GM23338 (cell line): Measurements from ENCODE around the gene AGXT2.

Experiments
- CREB1 ChIP-seq: fragments of 250-450 bp; sonication (Bioruptor Pico); IDR thresholded peaks from 2 replicates; pipeline ENCODE4 v1.5.0; 2020; ENCODE audit warnings: low read depth, mild to moderate bottlenecking, moderate library complexity
- CTCF ChIP-seq, 2 experiments: fragments of 200-600 bp in 1 of 2; sonication (generic) in 1 of 2; conservative IDR thresholded peaks; 2 replicates each; pipeline versions ENCODE4 v1.5.1 to v1.6.1; 2016 to 2017; ENCODE audit warnings: antibody characterized with exemption in 2 of 2, low read depth in 2 of 2, mild to moderate bottlenecking in 2 of 2, moderate library complexity in 1 of 2
- ETS1 ChIP-seq: IDR thresholded peaks from 2 replicates; pipeline ENCODE4 v1.6.1; 2016; ENCODE audit warnings: antibody characterized with exemption
- EZH2 ChIP-seq: fragments of 200-600 bp; sonication (generic); IDR thresholded peaks from one replicate; pipeline ENCODE4 v1.8.0; 2017; ENCODE audit warnings: antibody characterized with exemption, mild to moderate bottlenecking, low read depth; ENCODE audit not compliant: unreplicated experiment
- EZH2phosphoT487 ChIP-seq: fragments of 200-600 bp; sonication (generic); IDR thresholded peaks from one replicate; pipeline ENCODE4 v1.8.1; 2018; ENCODE audit warnings: antibody characterized with exemption; ENCODE audit not compliant: unreplicated experiment
- JUNB ChIP-seq: IDR thresholded peaks from one replicate; pipeline ENCODE4 v1.6.1; 2016; ENCODE audit warnings: antibody characterized with exemption; ENCODE audit not compliant: unreplicated experiment
- NANOG ChIP-seq: IDR thresholded peaks from 2 replicates; pipeline ENCODE4 v1.6.1; 2016; ENCODE audit warnings: antibody characterized with exemption, borderline replicate concordance
- POLR2AphosphoS5 ChIP-seq: IDR thresholded peaks from 2 replicates; pipeline ENCODE4 v1.6.1; 2016; ENCODE audit warnings: antibody characterized with exemption, low read depth
- REST ChIP-seq: IDR thresholded peaks from one replicate; pipeline ENCODE4 v1.6.1; 2018; ENCODE audit warnings: antibody characterized with exemption; ENCODE audit not compliant: unreplicated experiment
- ZNF331 ChIP-seq: fragments of 250-450 bp; sonication (Bioruptor Pico); IDR thresholded peaks from 2 replicates; pipeline ENCODE4 v1.5.0; 2020; ENCODE audit warnings: low read depth, mild to moderate bottlenecking, moderate library complexity
- ZNF462 ChIP-seq: fragments of 250-450 bp; sonication (Bioruptor Pico); IDR thresholded peaks from 2 replicates; pipeline ENCODE4 v1.5.0; 2020; ENCODE audit warnings: mild to moderate bottlenecking, moderate library complexity

- no peak for TF ChIP-seq POLR2AphosphoS5
- no peak for TF ChIP-seq EZH2phosphoT487
- TF ChIP-seq JUNB: no peak
- no peak for TF ChIP-seq REST
- no peak for TF ChIP-seq ZNF331 (CRISPR knock-in tag)
- no peak for TF ChIP-seq CTCF (conservative IDR thresholded peaks at IDR 0.05; ENCODE audit: low read depth in 2 of 2)
- no peak for TF ChIP-seq EZH2
- no peak for TF ChIP-seq CREB1 (CRISPR knock-in tag)
- TF ChIP-seq ETS1: no peak
- TF ChIP-seq ZNF462 (CRISPR knock-in tag): no peak
- no peak for TF ChIP-seq NANOG
Observed at GRCh38 chr5:34991486-34992238, 56.1 kb downstream of the AGXT2 start.
